ENCODE data around the gene CDK18. TPM values are rescaled to one million over a fixed set of nuclear protein-coding genes. Genes with fewer than 3 reads are reported as not detected.

Gene CDK18
- 1 to 10 TPM in 1 of 6 donors, under 1 TPM in 3, not detected in 2; 0.40 to 1.4 (median 0.50) TPM for polyA plus RNA-seq (ENCODE audit: low read depth in 6 of 6)

DNA sequence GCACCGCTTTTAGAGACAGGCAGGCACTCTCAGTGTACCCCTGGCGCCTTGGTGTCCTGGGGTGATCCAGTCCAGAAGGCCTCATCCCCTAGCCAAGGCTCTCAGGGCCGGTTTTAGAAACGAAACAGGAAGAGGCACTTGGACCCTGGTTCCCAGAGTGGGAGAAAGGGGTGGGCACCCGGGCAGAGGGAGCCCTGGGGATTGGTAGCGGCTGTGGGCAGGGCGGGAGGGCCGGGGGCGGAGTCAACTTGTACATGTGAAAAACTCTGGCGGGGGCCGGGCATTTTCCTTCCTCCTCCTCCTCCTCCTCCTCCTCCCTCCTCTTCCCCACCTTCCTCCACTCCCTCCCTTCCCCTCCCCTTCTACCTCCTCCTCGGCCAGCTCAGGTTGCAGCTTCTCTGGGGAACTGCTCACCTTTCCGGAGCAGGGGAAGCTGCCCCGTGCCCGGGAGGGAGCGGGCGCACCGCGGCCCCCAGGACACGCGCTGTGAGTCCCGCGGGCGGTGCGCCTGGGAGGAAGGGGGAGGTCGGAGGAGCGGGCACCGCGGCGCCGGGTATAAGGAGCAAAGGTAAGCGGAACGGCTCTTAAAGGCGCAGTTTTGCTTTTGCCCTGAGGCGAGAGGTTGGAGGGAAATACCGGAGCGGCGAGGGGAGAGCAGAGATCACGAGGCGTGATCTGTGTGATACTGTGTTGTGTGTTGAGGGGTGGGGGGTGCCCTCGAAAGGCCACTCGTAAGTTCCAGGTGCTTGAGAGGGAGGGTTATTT, at the start of gene CDK18:
TSS of gene CDK18 (plus strand) at position 359 of the 765 bp plus-strand sequence. CDS start 18,499 bp downstream, outside the sequence.
- peak; percentile 85 to 87 for ATAC-seq (ENCODE audit: low read depth in 2 of 2)
- peak; percentile 49 for DNase-seq
- Mint-ChIP-seq H3K27ac (peak within 1 kb of the TSS in 5 of 6 donors; percentile 67 to 95 (median 83)), H3K4me3 (peak within 1 kb of the TSS; percentile 78 to 94 (median 90)), H3K36me3 (no peaks in the 10 kb centered on the region), H3K27me3 (no peaks in the 10 kb centered on the region), H3K9me3 (no peaks in the 10 kb centered on the region), H3K4me1 (peaks cover 8 to 24% (median 14%) of the 10 kb centered on the region in 3 donors)

DNA sequence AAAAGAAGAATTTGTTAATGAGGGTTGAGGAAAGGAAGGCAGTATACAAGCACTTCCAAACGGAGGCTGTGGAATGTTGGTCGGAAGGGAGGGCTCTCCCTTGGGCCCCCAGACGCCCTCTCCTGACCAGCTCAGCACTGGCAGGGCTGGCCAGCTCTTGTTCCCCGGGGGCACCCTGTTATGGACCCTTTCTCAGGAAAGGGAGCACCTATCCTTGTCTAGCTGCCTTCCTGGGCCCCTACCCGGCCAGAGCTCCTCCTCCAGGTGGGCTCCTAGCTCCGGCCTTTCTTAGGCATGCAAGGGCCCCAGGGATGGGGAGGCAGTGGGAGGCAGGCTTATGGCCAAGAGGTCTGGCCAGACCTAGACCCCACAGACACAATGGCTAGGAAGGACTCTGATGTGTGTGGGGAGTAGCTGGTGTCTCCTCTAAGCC, 49.5 kb upstream of the CDK18 start:
- peaks cover 0 to 2% (median 0%) of the 10 kb centered on the region in 7 donors for H3K9me3 Mint-ChIP-seq
- no peak for ATAC-seq (ENCODE audit: low read depth in 2 of 2)
- peaks cover 61 to 88% (median 88%) of the 10 kb centered on the region in 3 donors for H3K27me3 Mint-ChIP-seq
- DNase-seq: no peak
- no peak overlapping the region for H3K27ac Mint-ChIP-seq
- H3K4me3 Mint-ChIP-seq: peak overlapping the region in 5 of 8 donors; percentile 33 to 93 (median 64)
- peaks cover 0 to 7% of the 10 kb centered on the region in 2 donors for H3K36me3 Mint-ChIP-seq
- H3K4me1 Mint-ChIP-seq: peaks cover 18 to 30% (median 27%) of the 10 kb centered on the region in 3 donors

DNA sequence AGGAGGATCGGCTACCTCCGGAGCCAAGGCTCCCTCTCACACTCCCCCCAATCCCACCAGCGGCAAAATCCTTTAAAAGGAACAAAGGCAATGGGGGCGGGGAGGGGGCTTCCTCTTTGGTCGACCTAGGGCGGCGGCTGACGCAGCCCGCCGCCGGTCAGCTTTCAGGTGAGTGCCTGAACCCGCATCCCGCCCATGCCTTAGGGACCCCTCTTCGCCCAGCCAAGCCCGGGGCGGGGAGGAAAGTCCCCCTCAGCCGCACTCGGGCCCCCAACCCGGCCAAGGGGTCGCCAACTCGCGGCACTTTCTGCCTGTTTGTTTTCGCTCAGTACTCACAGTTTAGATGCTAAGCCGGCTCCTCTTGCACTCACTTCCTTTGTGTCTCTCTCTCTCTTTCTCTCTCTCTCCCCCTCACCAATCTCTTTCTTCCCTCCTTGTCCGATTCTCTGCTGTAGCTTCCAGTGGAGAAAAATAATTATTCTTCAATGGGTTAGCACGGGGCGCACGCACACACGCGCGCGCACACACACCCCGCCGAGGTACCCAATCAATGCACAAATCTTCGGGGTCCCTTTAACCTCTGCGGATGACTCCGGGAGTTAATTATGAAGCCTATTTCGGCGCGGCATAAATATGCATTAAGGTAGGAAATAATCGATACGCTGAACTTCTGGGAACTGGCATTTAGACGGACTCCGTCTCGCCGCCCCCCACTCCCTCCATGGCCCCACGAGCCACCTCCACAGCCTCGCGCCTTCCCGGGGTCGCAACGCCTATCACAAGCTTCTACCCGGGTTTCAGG, 48.7 kb upstream of the CDK18 start, which contains the start of gene BLACAT1:
TSS of gene BLACAT1 (minus strand) at position 465 of the 802 bp plus-strand sequence.
- Mint-ChIP-seq H3K27me3 (peaks cover 64 to 89% (median 87%) of the 10 kb centered on the region in 3 donors), H3K9me3 (peaks cover 0 to 2% (median 0%) of the 10 kb centered on the region in 7 donors), H3K4me3 (peak within 1 kb of the TSS; percentile 75 to 93 (median 88)), H3K4me1 (peaks cover 13 to 26% (median 22%) of the 10 kb centered on the region in 3 donors), H3K27ac (peak within 1 kb of the TSS in 2 of 6 donors; percentile 29 to 75), H3K36me3 (peaks cover 0 to 7% of the 10 kb centered on the region in 2 donors)
- no peak for DNase-seq
- ATAC-seq (ENCODE audit: low read depth in 2 of 2): peak in 1 of 2 donors; percentile 19

DNA sequence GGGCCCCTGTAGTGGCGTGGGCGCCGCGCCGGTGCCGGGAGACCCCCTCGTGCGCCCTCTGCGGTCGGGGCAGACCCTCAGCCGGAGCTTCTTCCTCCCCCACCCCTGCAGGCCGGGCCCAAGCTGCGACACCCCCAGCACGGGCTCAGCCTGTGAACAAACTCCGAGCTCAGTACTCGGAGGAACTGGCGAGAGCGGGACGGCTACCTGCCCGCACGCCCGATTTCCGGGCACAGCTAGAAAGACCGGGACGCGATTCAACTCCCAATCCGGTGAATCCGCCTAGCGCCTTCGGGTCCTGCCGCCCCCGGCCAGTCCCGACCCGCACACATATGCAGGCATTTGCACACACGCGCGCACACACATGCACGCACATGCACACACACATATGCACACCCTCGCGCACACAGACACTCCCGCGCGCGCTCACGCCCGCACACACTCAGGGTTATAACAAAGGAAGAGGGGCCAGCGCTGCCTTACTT, 48.0 kb upstream of the CDK18 start:
- peaks cover 68 to 82% (median 81%) of the 10 kb centered on the region in 3 donors for H3K27me3 Mint-ChIP-seq
- peaks cover 13 to 21% (median 17%) of the 10 kb centered on the region in 3 donors for H3K4me1 Mint-ChIP-seq
- peaks cover 0 to 1% of the 10 kb centered on the region in 2 donors for H3K36me3 Mint-ChIP-seq
- H3K4me3 Mint-ChIP-seq: peak overlapping the region; percentile 75 to 93 (median 88)
- ATAC-seq (ENCODE audit: low read depth in 2 of 2): peak; percentile 41 to 51
- H3K9me3 Mint-ChIP-seq: peaks cover 0 to 2% (median 0%) of the 10 kb centered on the region in 7 donors
- no peak for DNase-seq
- peak overlapping the region in 1 of 6 donors; percentile 75 for H3K27ac Mint-ChIP-seq

DNA sequence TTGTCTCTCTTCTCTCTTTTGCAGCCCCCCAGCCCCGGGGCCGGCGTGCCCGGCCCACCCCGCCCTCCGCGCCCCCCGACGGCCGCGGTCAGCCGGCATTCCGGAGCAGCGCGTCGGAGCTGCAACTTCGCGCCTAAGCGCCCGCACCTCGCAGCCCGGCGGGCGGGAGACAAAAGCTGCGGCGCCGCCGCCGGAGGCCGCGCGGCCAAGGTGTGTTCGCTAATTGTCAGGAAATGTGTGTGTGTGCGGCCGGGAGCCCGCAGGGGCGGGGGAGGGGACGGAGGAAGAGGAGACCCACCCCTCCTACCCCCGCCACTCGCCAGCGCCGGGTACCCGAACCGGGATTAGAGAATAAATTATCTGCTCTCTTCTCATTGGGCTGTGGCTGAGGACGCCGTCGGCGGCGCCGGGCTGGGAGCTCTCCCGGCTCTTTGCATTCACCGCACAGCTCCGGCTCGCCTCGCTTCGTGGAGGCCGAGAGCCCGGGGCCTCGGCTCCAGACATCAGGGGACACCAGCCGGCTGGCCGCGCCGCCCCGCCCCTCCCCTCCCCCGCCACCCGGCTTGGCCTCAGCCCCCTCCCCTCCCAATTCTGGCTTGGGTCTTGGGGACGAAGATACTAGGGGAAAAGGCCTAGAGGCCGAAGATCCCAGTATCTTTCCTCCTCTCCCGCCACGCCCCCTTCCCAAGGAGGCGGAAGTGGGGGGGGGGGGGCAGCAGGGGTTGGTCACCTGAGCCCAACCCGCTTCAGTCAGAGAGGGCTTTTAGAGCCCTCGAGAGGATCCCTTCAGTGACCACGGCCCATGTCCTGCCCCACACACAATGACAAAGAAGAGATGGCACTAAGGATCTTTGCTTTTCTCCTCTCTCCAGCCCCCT, 47.4 kb upstream of the CDK18 start:
- H3K27ac Mint-ChIP-seq: peak overlapping the region in 1 of 6 donors; percentile 62
- H3K4me1 Mint-ChIP-seq: peaks cover 13 to 20% (median 17%) of the 10 kb centered on the region in 3 donors
- H3K36me3 Mint-ChIP-seq: no peaks in the 10 kb centered on the region
- ATAC-seq (ENCODE audit: low read depth in 2 of 2) (peak; percentile 23 to 38), DNase-seq (no peak)
- H3K9me3 Mint-ChIP-seq: peaks cover 0 to 2% (median 0%) of the 10 kb centered on the region in 7 donors
- H3K4me3 Mint-ChIP-seq: peak overlapping the region; percentile 59 to 93 (median 88)
- H3K27me3 Mint-ChIP-seq: peaks cover 64 to 75% (median 74%) of the 10 kb centered on the region in 3 donors

DNA sequence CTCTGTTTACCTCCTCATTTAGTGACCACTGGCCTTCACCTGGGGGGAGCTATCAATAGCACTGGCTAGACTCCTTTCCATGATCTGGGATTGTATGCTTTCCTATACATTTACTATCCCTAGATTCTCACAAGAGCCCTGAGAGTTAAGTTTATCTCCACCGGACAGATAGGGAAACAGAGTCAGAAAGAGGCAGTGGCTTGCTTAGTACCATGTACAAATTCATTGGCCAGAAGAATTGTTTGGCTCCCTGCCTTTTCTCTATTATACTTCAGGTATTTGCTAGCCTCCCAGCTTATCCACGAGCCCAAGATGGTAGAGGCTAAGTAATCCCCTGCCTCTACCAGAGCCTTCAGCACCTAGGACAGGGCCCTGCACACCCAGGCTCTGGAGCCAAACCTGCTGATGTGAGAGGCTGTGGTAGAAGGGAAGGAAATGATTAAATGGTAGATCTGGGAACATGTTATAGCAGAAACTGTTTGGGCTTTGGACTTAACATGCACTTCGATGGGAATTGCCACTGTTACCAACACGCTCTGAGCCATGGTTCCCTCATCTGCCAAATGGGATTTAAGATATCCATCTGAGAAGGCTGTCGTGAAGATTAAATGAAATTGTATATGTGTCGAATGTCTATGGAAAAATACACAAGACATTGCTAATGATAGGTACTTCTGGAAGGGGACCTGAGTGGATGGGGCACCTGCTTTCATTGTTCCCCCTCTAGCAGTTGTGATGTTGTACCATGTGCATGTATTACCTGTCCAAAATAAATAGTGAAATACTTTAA, 45.5 kb upstream of the CDK18 start:
- peak; percentile 35 to 44 for ATAC-seq (ENCODE audit: low read depth in 2 of 2)
- Mint-ChIP-seq H3K4me1 (peaks cover 13 to 20% (median 17%) of the 10 kb centered on the region in 3 donors), H3K9me3 (peaks cover 0 to 2% (median 0%) of the 10 kb centered on the region in 7 donors), H3K27me3 (peaks cover 51 to 57% (median 55%) of the 10 kb centered on the region in 3 donors), H3K36me3 (no peaks in the 10 kb centered on the region), H3K4me3 (no peak overlapping the region), H3K27ac (no peak overlapping the region)
- no peak for DNase-seq

DNA sequence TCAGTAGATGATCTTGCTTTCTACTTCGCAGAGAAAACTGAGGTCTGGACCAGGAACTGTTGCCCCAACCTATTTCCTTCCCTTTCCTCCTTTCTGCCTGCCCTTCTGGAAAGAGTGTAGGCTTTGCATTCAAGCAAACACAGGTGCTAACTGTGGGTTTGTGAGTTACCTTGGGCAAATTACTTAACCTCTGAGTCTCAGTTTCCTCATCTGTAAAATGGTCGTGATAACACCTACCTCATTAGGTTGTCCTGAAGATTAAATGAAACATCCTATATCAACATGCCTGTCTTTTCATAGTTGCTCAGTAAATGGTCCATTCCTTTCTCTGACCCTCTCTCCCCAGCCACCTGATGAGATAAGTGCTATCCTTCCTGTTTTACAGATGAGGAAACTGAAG, 39.1 kb upstream of the CDK18 start:
- H3K27ac Mint-ChIP-seq: peak overlapping the region in 1 of 6 donors; percentile 40
- peaks cover 32 to 47% (median 41%) of the 10 kb centered on the region in 3 donors for H3K27me3 Mint-ChIP-seq
- ATAC-seq (ENCODE audit: low read depth in 2 of 2) (no peak), DNase-seq (no peak)
- H3K36me3 Mint-ChIP-seq: no peaks in the 10 kb centered on the region
- H3K9me3 Mint-ChIP-seq: no peaks in the 10 kb centered on the region
- no peak overlapping the region for H3K4me3 Mint-ChIP-seq
- H3K4me1 Mint-ChIP-seq: no peaks in the 10 kb centered on the region

DNA sequence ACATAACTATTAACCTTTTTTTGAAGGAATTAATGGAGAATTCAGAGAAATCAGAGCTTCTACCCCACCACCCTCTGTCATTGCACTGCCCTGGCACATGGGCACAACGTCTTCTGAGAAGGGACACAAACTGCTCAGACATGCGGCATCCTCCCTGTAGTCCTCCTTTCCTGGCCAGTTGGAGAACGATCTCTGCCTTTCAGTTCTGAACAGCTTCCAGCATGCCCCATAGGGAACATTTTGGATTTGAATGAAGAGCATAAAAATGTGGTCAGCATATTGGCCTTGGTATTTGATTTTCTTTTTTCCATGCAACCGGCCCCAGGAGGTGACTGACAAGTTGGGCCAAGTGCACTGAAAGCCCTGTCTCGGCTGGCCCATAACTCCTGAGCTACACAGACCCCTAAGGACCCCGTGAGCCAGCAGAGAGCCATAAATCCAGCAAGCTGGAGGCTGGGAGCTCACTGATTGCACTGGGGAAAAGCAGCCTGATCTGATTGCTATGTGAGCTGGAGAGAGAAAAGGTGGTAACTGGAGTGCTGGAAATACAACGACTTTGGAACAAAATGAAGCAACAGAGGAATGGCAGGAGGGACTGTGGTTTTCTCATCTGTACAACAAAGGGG, 37.8 kb upstream of the CDK18 start:
- ATAC-seq (ENCODE audit: low read depth in 2 of 2) (no peak), DNase-seq (no peak)
- peaks cover 0 to 2% (median 0%) of the 10 kb centered on the region in 7 donors for H3K9me3 Mint-ChIP-seq
- H3K27ac Mint-ChIP-seq: no peak overlapping the region
- H3K4me3 Mint-ChIP-seq: no peak overlapping the region
- H3K4me1 Mint-ChIP-seq: no peaks in the 10 kb centered on the region
- H3K36me3 Mint-ChIP-seq: no peaks in the 10 kb centered on the region
- peaks cover 31 to 46% (median 33%) of the 10 kb centered on the region in 3 donors for H3K27me3 Mint-ChIP-seq

DNA sequence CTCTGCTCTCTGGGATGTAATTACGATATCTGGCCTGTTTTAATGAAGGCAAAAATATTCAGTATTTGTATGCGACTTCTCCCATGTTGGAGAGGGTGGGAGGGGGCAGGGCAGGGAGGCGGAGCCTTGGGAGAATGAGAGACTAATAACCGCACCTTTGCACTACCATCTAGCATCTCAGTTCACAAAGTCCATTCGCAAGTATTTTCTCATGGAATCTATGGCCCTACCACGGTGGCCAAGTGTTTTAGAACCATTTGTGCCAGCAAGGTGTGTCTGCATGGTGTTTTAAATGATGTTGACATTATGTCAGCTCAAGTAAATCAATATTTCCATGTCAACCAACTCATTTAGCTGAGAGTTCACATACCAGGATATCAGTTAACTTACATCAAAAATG, 34.3 kb upstream of the CDK18 start:
- Mint-ChIP-seq H3K4me1 (peaks cover 9 to 13% (median 12%) of the 10 kb centered on the region in 3 donors), H3K27ac (no peak overlapping the region), H3K27me3 (peaks cover 51 to 75% (median 62%) of the 10 kb centered on the region in 3 donors), H3K9me3 (peaks cover 7 to 15% (median 8%) of the 10 kb centered on the region in 7 donors), H3K4me3 (no peak overlapping the region), H3K36me3 (peaks cover 6 to 16% of the 10 kb centered on the region in 2 donors)
- DNase-seq: no peak
- ATAC-seq (ENCODE audit: low read depth in 2 of 2): no peak

DNA sequence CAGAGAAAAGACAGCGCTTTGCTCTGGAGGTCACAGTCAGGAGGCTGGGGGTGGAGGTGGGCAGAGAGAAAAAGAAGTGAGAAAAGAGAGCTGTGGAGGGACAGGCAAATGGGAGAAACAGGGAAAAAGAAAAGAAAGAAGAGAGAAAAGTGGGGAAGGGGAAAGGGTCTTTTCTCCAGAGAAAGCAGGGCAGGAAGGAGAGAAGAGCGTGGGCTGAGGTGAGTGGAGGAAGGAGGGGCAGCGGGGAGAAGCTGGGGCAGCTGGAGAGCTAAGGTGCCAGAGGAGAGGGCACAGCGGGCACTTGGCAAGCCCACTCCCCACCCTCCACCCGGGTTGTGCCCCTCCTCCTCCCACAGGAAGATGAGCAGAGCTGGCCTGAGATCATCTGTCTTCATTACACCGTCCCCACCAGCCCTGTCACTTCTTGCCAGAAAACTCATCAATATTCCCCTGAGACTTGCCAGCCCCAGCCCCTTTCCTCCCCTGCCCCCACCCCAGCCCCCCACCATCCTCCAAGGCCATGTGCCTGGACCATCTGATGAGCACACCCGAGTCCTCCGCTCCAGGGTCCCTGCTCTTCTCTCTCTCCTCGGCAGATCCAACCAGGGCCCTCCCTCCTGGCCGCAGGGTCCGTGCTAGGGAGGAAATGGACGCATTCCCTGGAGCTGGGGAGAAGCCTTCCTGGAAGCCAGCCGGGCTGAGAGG, 31.6 kb upstream of the CDK18 start:
- DNase-seq: no peak
- Mint-ChIP-seq H3K9me3 (peaks cover 13 to 26% (median 19%) of the 10 kb centered on the region in 7 donors), H3K27ac (peak overlapping the region in 4 of 6 donors; percentile 43 to 82 (median 71)), H3K27me3 (peaks cover 41 to 66% (median 57%) of the 10 kb centered on the region in 3 donors), H3K4me1 (peaks cover 9 to 14% (median 13%) of the 10 kb centered on the region in 3 donors), H3K36me3 (peaks cover 11 to 25% of the 10 kb centered on the region in 2 donors), H3K4me3 (peak overlapping the region in 1 of 8 donors; percentile 7)
- no peak for ATAC-seq (ENCODE audit: low read depth in 2 of 2)

DNA sequence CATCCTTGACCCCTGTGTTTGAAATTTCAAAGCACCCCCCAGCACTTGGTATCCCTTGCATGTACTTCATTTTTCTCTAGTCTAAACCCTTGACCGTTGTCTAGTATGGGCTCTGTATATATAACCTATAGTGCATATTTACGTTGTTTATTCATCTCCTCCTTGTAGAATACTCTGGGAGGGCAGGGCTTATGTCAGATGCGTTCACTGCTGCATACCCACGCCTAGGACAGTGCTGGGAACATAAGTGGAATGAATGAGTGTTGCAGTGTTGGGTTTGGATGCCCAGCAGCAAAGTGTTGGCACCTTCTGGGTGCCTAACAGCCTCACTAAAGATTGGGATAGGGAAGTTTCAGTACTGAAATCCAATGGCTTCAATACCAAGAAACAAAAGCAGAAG, 31.0 kb upstream of the CDK18 start:
- Mint-ChIP-seq H3K27ac (no peak overlapping the region), H3K36me3 (peaks cover 11 to 25% of the 10 kb centered on the region in 2 donors), H3K27me3 (peaks cover 39 to 62% (median 51%) of the 10 kb centered on the region in 3 donors), H3K9me3 (peaks cover 13 to 26% (median 19%) of the 10 kb centered on the region in 7 donors), H3K4me3 (no peak overlapping the region), H3K4me1 (peaks cover 9 to 16% (median 15%) of the 10 kb centered on the region in 3 donors)
- ATAC-seq (ENCODE audit: low read depth in 2 of 2) (no peak), DNase-seq (no peak)
